AG10803 (cell line): ENCODE data around the gene EXD1.
A peak's percentile ranks its signal among the peaks of the same experiment; 100 is the strongest.
"Not testable (repeated sequence)": the region's sequence is repeated elsewhere in the genome, so short reads cannot be mapped to it uniquely, and the experiment has no call there.

ENCODE experiments used
- DNase-seq: peaks from one replicate; pipeline ENCODE4 v3.0.0; 2010; ENCODE audit warnings: low read depth
- H3K4me3 ChIP-seq: 2 replicates; pipeline ENCODE4 v1.5.1; 2011; ENCODE audit warnings: mild to moderate bottlenecking, low read length, control low read depth
- CTCF ChIP-seq: conservative IDR thresholded peaks from 2 replicates; pipeline ENCODE4 v1.5.1; 2011; ENCODE audit warnings: mild to moderate bottlenecking, low read length, control low read depth, inconsistent platforms

Gene EXD1

DNA sequence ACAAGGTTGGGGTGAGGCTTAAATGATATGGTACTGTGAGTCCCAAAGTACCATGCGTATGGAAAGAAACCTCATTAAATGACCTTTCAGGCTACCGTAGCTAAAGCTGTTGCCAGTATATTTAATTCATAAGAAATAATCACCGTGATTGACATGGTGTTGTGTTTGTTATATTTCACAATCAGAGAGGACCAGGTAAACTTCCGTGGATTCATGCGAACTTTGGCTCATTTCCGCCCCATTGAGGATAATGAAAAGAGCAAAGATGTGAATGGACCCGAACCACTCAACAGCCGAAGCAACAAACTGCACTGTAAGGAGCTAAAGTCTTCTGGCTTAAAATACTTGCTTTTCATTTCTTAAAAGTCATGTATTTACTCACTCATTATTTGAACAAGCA lies 32.0 kb upstream of the EXD1 start:
- no peak for TF ChIP-seq CTCF

GRCh38 chr15:41260924-41261323 lies 30.4 kb upstream of the EXD1 start:
- H3K4me3 ChIP-seq, DNase-seq: not testable (repeated sequence)

More for the DNA sequence above, 32.0 kb upstream of the EXD1 start:
- DNase-seq = no peak
- H3K4me3 ChIP-seq = no peak overlapping the region

GRCh38 chr15:41259546-41260189 lies 29.1 kb upstream of the EXD1 start:
- H3K4me3 ChIP-seq = no peak overlapping the region
- no peak for DNase-seq
- TF ChIP-seq CTCF = no peak

- no peak overlapping the region for H3K4me3 ChIP-seq
- TF ChIP-seq CTCF = no peak
- peak; percentile 50 for DNase-seq
These were observed 28.4 kb upstream of the EXD1 start for GRCh38 chr15:41258750-41259471.

DNA sequence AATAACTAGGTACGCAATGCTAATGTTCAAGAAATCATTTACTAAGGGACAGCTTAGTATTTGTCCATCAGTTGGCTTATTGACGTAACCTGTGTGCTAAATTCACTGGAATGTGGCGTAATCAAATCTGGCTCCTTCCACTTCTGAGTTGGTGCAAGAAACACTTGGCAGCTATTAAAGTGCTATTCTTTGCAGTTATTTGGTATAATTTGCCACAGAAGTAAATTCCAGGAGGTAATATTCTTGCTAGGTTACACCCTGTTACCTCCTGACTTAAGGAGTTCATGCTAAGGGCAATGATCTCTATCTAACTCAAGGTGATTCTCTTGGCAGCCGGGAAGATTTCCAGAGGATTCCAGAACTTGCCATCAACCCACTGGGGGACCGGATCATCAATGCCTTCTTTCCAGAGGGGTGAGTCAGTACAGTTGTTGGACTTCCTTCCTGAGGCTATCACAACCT lies 26.1 kb upstream of the EXD1 start:
- peak; percentile 35 for DNase-seq
- no peak for TF ChIP-seq CTCF
- H3K4me3 ChIP-seq = no peak overlapping the region

- TF ChIP-seq CTCF = no peak
- H3K4me3 ChIP-seq = no peak overlapping the region
- DNase-seq = no peak
These were observed 25.5 kb upstream of the EXD1 start for GRCh38 chr15:41256103-41256502.

- no peak for DNase-seq
- no peak overlapping the region for H3K4me3 ChIP-seq
- TF ChIP-seq CTCF = no peak
These were observed 24.0 kb upstream of the EXD1 start for GRCh38 chr15:41254560-41254959.
